T-cell (primary cell): Measurements from ENCODE around the gene SELENON. TPM values are rescaled to one million over a fixed set of nuclear protein-coding genes. Genes with fewer than 3 reads are reported as not detected.

Source experiments
- ATAC-seq, 4 experiments: fragments of 200-7000 bp in 3 of 4; fragments of 150-1000 bp in 1 of 4; cut with Tn5 transposase; replicated peaks in 1 of 4; 1 replicate in 3 of 4; 2 replicates in 1 of 4; pipeline ENCODE4 v1.10.0; 2021; ENCODE audit warnings: moderate library complexity in 3 of 4, mild to moderate bottlenecking in 2 of 4, moderate number of reproducible peaks in 1 of 4
- CTCF ChIA-PET, 2 donors: fragments of 300-600 bp; sonication (Branson Sonifier 250); formaldehyde crosslinking; loops; one replicate each; lab custom pipeline; 2022; ENCODE audit warnings: antibody characterized with exemption in 2 of 2; lab: Charles Lee
- POLR2A ChIA-PET, 2 donors: fragments of 300-600 bp; sonication (Branson Sonifier 250); formaldehyde crosslinking; loops; one replicate each; lab custom pipeline; 2022; ENCODE audit warnings: antibody characterized with exemption in 2 of 2; lab: Charles Lee
- DNase-seq, 35 experiments: peaks; one replicate each; pipeline versions ENCODE4 v3.0.0 to v3.0.0-alpha.2; 2013 to 2023
- H3K27ac ChIP-seq: one replicate; pipeline ENCODE4 v1.5.1; 2013; ENCODE audit warnings: low read length
- H3K27me3 ChIP-seq, 2 experiments: replicated peaks in 1 of 2; 1 replicate in 1 of 2; 2 replicates in 1 of 2; pipeline versions ENCODE4 v1.6.1 to v1.7.0; 2013; ENCODE audit warnings: low read length in 1 of 2, mixed read lengths in 1 of 2; ENCODE audit not compliant: control insufficient read depth in 2 of 2, insufficient read depth in 2 of 2; ENCODE audit errors: extremely low read depth in 1 of 2
- H3K36me3 ChIP-seq, 2 donors: 1 replicate in 1 of 2; 2 replicates in 1 of 2; pipeline versions ENCODE4 v1.6.1 to v1.7.0; 2013; ENCODE audit warnings: low read length in 1 of 2; ENCODE audit not compliant: control insufficient read depth in 2 of 2, insufficient read depth in 1 of 2; ENCODE audit errors: extremely low read depth in 1 of 2
- H3K4me1 ChIP-seq, 2 experiments: 1 replicate in 1 of 2; 2 replicates in 1 of 2; pipeline versions ENCODE4 v1.6.1 to v1.7.0; 2013; ENCODE audit warnings: low read length in 2 of 2, mixed read lengths in 1 of 2; ENCODE audit not compliant: insufficient read depth in 2 of 2, control insufficient read depth in 1 of 2; ENCODE audit errors: extremely low read depth in 1 of 2
- H3K4me3 ChIP-seq, 2 donors: 1 replicate in 1 of 2; 2 replicates in 1 of 2; pipeline versions ENCODE4 v1.5.1 to v1.7.0; 2013; ENCODE audit warnings: mild to moderate bottlenecking in 2 of 2, low read length in 1 of 2, moderate library complexity in 1 of 2; ENCODE audit not compliant: control insufficient read depth in 1 of 2; ENCODE audit errors: extremely low read depth in 1 of 2
- H3K9me3 ChIP-seq: 2 replicates; pipeline ENCODE4 v1.7.0; 2013
- H3K27ac Mint-ChIP-seq, 2 donors: one replicate each; pipeline ENCODE4 v1.8.0; 2020 to 2021; ENCODE audit warnings: mild to moderate bottlenecking in 2 of 2, mixed read lengths in 2 of 2
- H3K27me3 Mint-ChIP-seq, 2 donors: one replicate each; pipeline ENCODE4 v1.8.0; 2021 to 2022; ENCODE audit warnings: mixed read lengths in 2 of 2
- H3K36me3 Mint-ChIP-seq: one replicate; pipeline ENCODE4 v1.8.0; 2021; ENCODE audit warnings: mixed read lengths
- H3K4me1 Mint-ChIP-seq, 3 donors: one replicate each; pipeline ENCODE4 v1.8.0; 2020 to 2022; ENCODE audit warnings: mixed read lengths in 3 of 3, mild to moderate bottlenecking in 1 of 3
- H3K4me3 Mint-ChIP-seq, 3 donors: one replicate each; pipeline ENCODE4 v1.8.0; 2020 to 2022; ENCODE audit warnings: mild to moderate bottlenecking in 3 of 3, mixed read lengths in 3 of 3, moderate library complexity in 3 of 3
- H3K9me3 Mint-ChIP-seq, 3 donors: one replicate each; pipeline ENCODE4 v1.8.0; 2020 to 2022; ENCODE audit warnings: mixed read lengths in 3 of 3
- WGBS: methylation state at CpG from one replicate; pipeline ENCODE4 v1.1.5; 2013; ENCODE audit warnings: missing lambda C conversion rate; ENCODE audit not compliant: insufficient coverage; 5-methylcytosine and 5-hydroxymethylcytosine counted together
- total RNA-seq, 35 experiments: library from RNA in 6 of 35; stranded (reverse) in 6 of 35; fragments of 120-200 nt in 1 of 35; gene quantifications; one replicate each; pipeline versions ENCODE4 v1.2.1 to v1.2.4 and lab custom pipeline; 2013 to 2026

SELENON gene
- total RNA-seq, 5 donors from 2014 or later (not counting 1 experiment from before 2014, with no cell fraction given) = 22.4 to 28.9 (median 25.9) TPM

- peaks cover 2% of the 10 kb centered on the region for H3K36me3 Mint-ChIP-seq
Observed at GRCh38 chr1:25844536-25845337, 44.7 kb downstream of the SELENON start.

GRCh38 chr1:25845664-25846063 is 45.7 kb downstream of the SELENON start:
- Mint-ChIP-seq H3K27ac (no peak overlapping the region), H3K4me3 (no peak overlapping the region), H3K27me3 (no peaks in the 10 kb centered on the region), H3K9me3 (no peaks in the 10 kb centered on the region), H3K36me3 (no peaks in the 10 kb centered on the region), H3K4me1 (no peaks in the 10 kb centered on the region)
- ATAC-seq (no peak), DNase-seq (no peak)
- no peaks in the 10 kb centered on the region for H3K27me3 ChIP-seq
- POLR2A ChIA-PET = interaction anchor here in 1 of 2 donors (0.5 to 0.6 kb wide), 2 partner anchors 152 to 349 kb away, joined by 5 to 6 read pairs; partner anchors contain the start of gene PAFAH2
- CTCF ChIA-PET = interaction anchor here in 1 of 2 donors (1.1 kb wide), 1 partner anchor 9 kb away, joined by 3 read pairs; no protein-coding TSS in a partner anchor
- WGBS = 82% methylated on average over 3 of the region's 5 CpGs
- no peaks in the 10 kb centered on the region for H3K4me1 ChIP-seq
- no peak overlapping the region for H3K27ac ChIP-seq
- no peaks in the 10 kb centered on the region for H3K36me3 ChIP-seq
- H3K9me3 ChIP-seq = no peaks in the 10 kb centered on the region
- no peak overlapping the region for H3K4me3 ChIP-seq

More at GRCh38 chr1:25844536-25845337, 44.7 kb downstream of the SELENON start:
- no peak for DNase-seq
- no peak for ATAC-seq
- H3K4me3 ChIP-seq = no peak overlapping the region
- Mint-ChIP-seq H3K27ac (no peak overlapping the region), H3K4me3 (no peak overlapping the region), H3K27me3 (no peaks in the 10 kb centered on the region), H3K9me3 (peaks cover 2 to 8% (median 5%) of the 10 kb centered on the region in 3 donors), H3K4me1 (no peaks in the 10 kb centered on the region)
- H3K27ac ChIP-seq = no peak overlapping the region
- H3K9me3 ChIP-seq = no peaks in the 10 kb centered on the region
- WGBS = 100% methylated on average over 1 of the region's 3 CpGs
- CTCF ChIA-PET = interaction anchor here in 1 of 2 donors (0.7 to 1.1 kb wide), 2 partner anchors 8 to 152 kb away, joined by 3 read pairs; no protein-coding TSS in a partner anchor
- POLR2A ChIA-PET = interaction anchor here in 1 of 2 donors (0.5 kb wide), 1 partner anchor 154 kb away, joined by 10 read pairs; no protein-coding TSS in a partner anchor
- no peaks in the 10 kb centered on the region for H3K36me3 ChIP-seq
- H3K4me1 ChIP-seq = no peaks in the 10 kb centered on the region
- no peaks in the 10 kb centered on the region for H3K27me3 ChIP-seq

GRCh38 chr1:25847929-25848328 is 47.9 kb downstream of the SELENON start:
- Mint-ChIP-seq H3K4me3 (no peak overlapping the region), H3K36me3 (no peaks in the 10 kb centered on the region), H3K27me3 (no peaks in the 10 kb centered on the region), H3K27ac (no peak overlapping the region), H3K9me3 (no peaks in the 10 kb centered on the region), H3K4me1 (no peaks in the 10 kb centered on the region)
- H3K27me3 ChIP-seq = no peaks in the 10 kb centered on the region
- no peak for DNase-seq
- no peak overlapping the region for H3K27ac ChIP-seq
- H3K9me3 ChIP-seq = no peaks in the 10 kb centered on the region
- CTCF ChIA-PET = interaction anchor here in 1 of 2 donors (0.5 kb wide), 1 partner anchor 70 kb away, joined by 3 read pairs; no protein-coding TSS in a partner anchor
- no peak for ATAC-seq
- 93% methylated on average over 2 of the region's 4 CpGs for WGBS
- POLR2A ChIA-PET = no interaction called here
- H3K4me1 ChIP-seq = no peaks in the 10 kb centered on the region
- H3K4me3 ChIP-seq = no peak overlapping the region
- H3K36me3 ChIP-seq = no peaks in the 10 kb centered on the region

GRCh38 chr1:25848531-25848930 is 48.5 kb downstream of the SELENON start:
- no peak overlapping the region for H3K4me3 Mint-ChIP-seq
- no peaks in the 10 kb centered on the region for H3K4me1 ChIP-seq
- DNase-seq (no peak), ATAC-seq (no peak)
- H3K36me3 Mint-ChIP-seq = no peaks in the 10 kb centered on the region
- no peaks in the 10 kb centered on the region for H3K9me3 Mint-ChIP-seq
- CTCF ChIA-PET = interaction anchor here in 1 of 2 donors (0.5 to 0.7 kb wide), 2 partner anchors 69 to 349 kb away, joined by 3 read pairs; no protein-coding TSS in a partner anchor
- H3K27ac ChIP-seq = no peak overlapping the region
- H3K4me3 ChIP-seq = no peak overlapping the region
- no peak overlapping the region for H3K27ac Mint-ChIP-seq
- H3K27me3 Mint-ChIP-seq = no peaks in the 10 kb centered on the region
- no peaks in the 10 kb centered on the region for H3K36me3 ChIP-seq
- POLR2A ChIA-PET = no interaction called here
- H3K27me3 ChIP-seq = no peaks in the 10 kb centered on the region
- H3K4me1 Mint-ChIP-seq = no peaks in the 10 kb centered on the region
- H3K9me3 ChIP-seq = no peaks in the 10 kb centered on the region
- WGBS = 88% methylated on average over 1 of the region's 1 CpG

- H3K4me1 ChIP-seq = peaks cover under 1 to 9% of the 10 kb centered on the region in 2 experiments
- H3K36me3 Mint-ChIP-seq = no peaks in the 10 kb centered on the region
- no peaks in the 10 kb centered on the region for H3K36me3 ChIP-seq
- no peak for ATAC-seq
- CTCF ChIA-PET = interaction anchor here in 1 of 2 donors (0.7 kb wide), 1 partner anchor 152 kb away, joined by 4 read pairs; no protein-coding TSS in a partner anchor
- no peak overlapping the region for H3K4me3 Mint-ChIP-seq
- H3K27me3 ChIP-seq = peaks cover 0 to 5% of the 10 kb centered on the region in 2 experiments
- H3K9me3 Mint-ChIP-seq = no peaks in the 10 kb centered on the region
- H3K4me3 ChIP-seq = no peak overlapping the region
- POLR2A ChIA-PET = no interaction called here
- WGBS = no CpG with 5 or more reads among the region's 2 CpGs
- H3K27me3 Mint-ChIP-seq = no peaks in the 10 kb centered on the region
- H3K9me3 ChIP-seq = no peaks in the 10 kb centered on the region
- peaks cover 8 to 11% (median 11%) of the 10 kb centered on the region in 3 donors for H3K4me1 Mint-ChIP-seq
- no peak for DNase-seq
- no peak overlapping the region for H3K27ac ChIP-seq
- H3K27ac Mint-ChIP-seq = no peak overlapping the region
Observed at GRCh38 chr1:25854554-25854953, 54.6 kb downstream of the SELENON start.

- H3K27me3 ChIP-seq = peaks cover 0 to 5% of the 10 kb centered on the region in 2 experiments
- no peak overlapping the region for H3K4me3 ChIP-seq
- ChIA-PET CTCF (interaction anchor here in 1 of 2 donors (0.6 kb wide), 2 partner anchors 36 to 328 kb away, joined by 3 to 5 read pairs; no protein-coding TSS in a partner anchor), POLR2A (interaction anchor here in 1 of 2 donors (0.5 kb wide), 1 partner anchor 828 kb away, joined by 3 read pairs; no protein-coding TSS in a partner anchor)
- no peak overlapping the region for H3K27ac Mint-ChIP-seq
- no peak overlapping the region for H3K4me3 Mint-ChIP-seq
- 91% methylated on average over 6 of the region's 11 CpGs for WGBS
- peaks cover 2 to 22% of the 10 kb centered on the region in 2 experiments for H3K4me1 ChIP-seq
- H3K36me3 ChIP-seq = no peaks in the 10 kb centered on the region
- H3K9me3 Mint-ChIP-seq = no peaks in the 10 kb centered on the region
- DNase-seq = no peak
- ATAC-seq = no peak
- no peaks in the 10 kb centered on the region for H3K9me3 ChIP-seq
- no peak overlapping the region for H3K27ac ChIP-seq
- H3K4me1 Mint-ChIP-seq = peaks cover 20 to 21% (median 21%) of the 10 kb centered on the region in 3 donors
- H3K36me3 Mint-ChIP-seq = no peaks in the 10 kb centered on the region
- H3K27me3 Mint-ChIP-seq = no peaks in the 10 kb centered on the region
Observed at GRCh38 chr1:25856856-25857255, 56.9 kb downstream of the SELENON start.
